Endothelial cell of umbilical vein (primary cell): ENCODE data around the gene IDNK. TPM values are rescaled to one million over a fixed set of nuclear protein-coding genes. Genes with fewer than 3 reads are reported as not detected.
A peak's percentile ranks its signal among the peaks of the same experiment; 100 is the strongest.

Source experiments
- BruUV-seq: library from RNA; stranded (reverse); fragments of 400-500 nt; replicated peaks from 2 replicates; lab custom pipeline; 2021; lab: Mats Ljungman, UMichigan
- CTCF ChIA-PET: fragments of 300-600, 350-600 bp; sonication (Branson Sonifier 250); formaldehyde crosslinking; loops from one replicate; lab custom pipeline; 2021; ENCODE audit warnings: antibody characterized with exemption, inconsistent platforms; lab: Charles Lee
- POLR2A ChIA-PET: fragments of 300-600, 350-600 bp; sonication (Branson Sonifier 250); formaldehyde crosslinking; loops from one replicate; lab custom pipeline; 2021; ENCODE audit warnings: antibody characterized with exemption, inconsistent platforms; lab: Charles Lee
- DNase-seq: peaks from one replicate; pipeline ENCODE4 v3.0.0-alpha.2; 2011; ENCODE audit warnings: low read depth, low spot score
- FAIRE-seq: peaks from 2 replicates; lab custom pipeline; 2011; peaks lifted over from hg19 to GRCh38; lab: Jason Lieb, UNC
- H2AFZ ChIP-seq: 2 replicates; pipeline ENCODE4 v1.6.0; 2012; ENCODE audit warnings: low read depth, low read length, control low read depth, inconsistent platforms
- H3K27ac ChIP-seq: 2 replicates; pipeline ENCODE4 v1.5.1; 2011; ENCODE audit warnings: low read depth, mild to moderate bottlenecking, control low read depth, low read length, moderate library complexity; ENCODE audit not compliant: insufficient read depth
- H3K27me3 ChIP-seq, 2 experiments: 2 replicates each; pipeline versions ENCODE4 v1.6.0 to v1.6.1; 2011; ENCODE audit warnings: low read length in 2 of 2, mixed read lengths in 1 of 2; ENCODE audit not compliant: control insufficient read depth in 2 of 2, insufficient read depth in 2 of 2
- H3K36me3 ChIP-seq, 2 experiments: 2 replicates in 1 of 2; 3 replicates in 1 of 2; pipeline ENCODE4 v1.5.1; 2011; ENCODE audit warnings: low read length in 2 of 2, mild to moderate bottlenecking in 1 of 2, moderate library complexity in 1 of 2; ENCODE audit not compliant: control insufficient read depth in 2 of 2, insufficient read depth in 2 of 2; ENCODE audit errors: extremely low read depth in 1 of 2
- H3K4me1 ChIP-seq: 3 replicates; pipeline ENCODE4 v1.5.1; 2011; ENCODE audit warnings: mild to moderate bottlenecking, low read length; ENCODE audit not compliant: control insufficient read depth, insufficient read depth; ENCODE audit errors: extremely low read depth
- H3K4me2 ChIP-seq: 2 replicates; pipeline ENCODE4 v1.6.1; 2011; ENCODE audit warnings: low read length, control low read depth, mixed read lengths; ENCODE audit not compliant: insufficient read depth
- H3K4me3 ChIP-seq, 3 experiments: fragments of 200-600 bp in 1 of 3; sonication (generic), shearing (Covaris generic) in 1 of 3; replicated peaks in 1 of 3; 2 replicates each; pipeline ENCODE4 v1.5.1; 2011 to 2016; ENCODE audit warnings: control low read depth in 3 of 3, low read length in 3 of 3, mild to moderate bottlenecking in 2 of 3, inconsistent platforms in 1 of 3, low read depth in 1 of 3, moderate library complexity in 1 of 3; ENCODE audit not compliant: insufficient read depth in 1 of 3
- H3K79me2 ChIP-seq: 2 replicates; pipeline ENCODE4 v1.6.0; 2012; ENCODE audit warnings: low read length, inconsistent platforms; ENCODE audit not compliant: control insufficient read depth, insufficient read depth
- H3K9ac ChIP-seq: replicated peaks from 2 replicates; pipeline ENCODE3; 2011; ENCODE audit warnings: low read length, control low read depth; ENCODE audit not compliant: insufficient read depth; ENCODE audit errors: extremely low read depth
- H3K9me1 ChIP-seq: replicated peaks from 3 replicates; pipeline ENCODE4 v1.6.0; 2011; ENCODE audit warnings: mild to moderate bottlenecking, low read length; ENCODE audit not compliant: control insufficient read depth, insufficient read depth; ENCODE audit errors: extremely low read depth
- H3K9me3 ChIP-seq: replicated peaks from 2 replicates; pipeline ENCODE4 v1.5.1; 2012; ENCODE audit warnings: low read length, inconsistent platforms; ENCODE audit not compliant: control insufficient read depth, insufficient read depth
- H4K20me1 ChIP-seq: replicated peaks from 2 replicates; pipeline ENCODE3; 2011; ENCODE audit warnings: mild to moderate bottlenecking, low read length; ENCODE audit not compliant: control insufficient read depth, insufficient read depth; ENCODE audit errors: extremely low read depth
- CTCF ChIP-seq, 2 donors: IDR thresholded peaks; 1 replicate in 1 of 2; 2 replicates in 1 of 2; pipeline ENCODE4 v1.5.1; 2011; ENCODE audit warnings: low read length in 2 of 2, mild to moderate bottlenecking in 2 of 2, moderate library complexity in 2 of 2, control low read depth in 1 of 2, inconsistent platforms in 1 of 2, low read depth in 1 of 2; ENCODE audit not compliant: insufficient read depth in 1 of 2; ENCODE audit errors: extremely low read depth in 1 of 2
- EZH2 ChIP-seq: IDR thresholded peaks from 2 replicates; pipeline ENCODE4 v1.6.1; 2012; ENCODE audit warnings: borderline replicate concordance, low read depth, mild to moderate bottlenecking, moderate library complexity, low read length, inconsistent platforms; ENCODE audit not compliant: severe bottlenecking
- FOS ChIP-seq: IDR thresholded peaks from 2 replicates; pipeline ENCODE4 v1.6.1; 2011; ENCODE audit warnings: mild to moderate bottlenecking, low read length, moderate library complexity, borderline replicate concordance; ENCODE audit not compliant: insufficient read depth
- GATA2 ChIP-seq: IDR thresholded peaks from 2 replicates; pipeline ENCODE4 v1.7.0; 2011; ENCODE audit warnings: low read depth, mild to moderate bottlenecking, moderate library complexity, mixed read lengths, low read length; ENCODE audit not compliant: insufficient read length, insufficient read depth
- JUN ChIP-seq: IDR thresholded peaks from 2 replicates; pipeline ENCODE4 v1.6.1; 2011; ENCODE audit warnings: borderline replicate concordance, low read depth; ENCODE audit not compliant: insufficient read length, insufficient read depth
- MAX ChIP-seq: IDR thresholded peaks from 2 replicates; pipeline ENCODE4 v1.6.1; 2011; ENCODE audit not compliant: insufficient read depth, insufficient read length
- MYC ChIP-seq: IDR thresholded peaks from one replicate; pipeline ENCODE4 v1.6.1; 2011; ENCODE audit warnings: mild to moderate bottlenecking, low read depth, low read length
- POLR2A ChIP-seq: IDR thresholded peaks from 2 replicates; pipeline ENCODE4 v1.6.1; 2012; ENCODE audit warnings: low read depth, mild to moderate bottlenecking, control low read depth, low read length
- POLR2AphosphoS5 ChIP-seq: IDR thresholded peaks from 2 replicates; pipeline ENCODE4 v1.6.1; 2012; ENCODE audit warnings: low read depth, mild to moderate bottlenecking, control low read depth, low read length, moderate library complexity; ENCODE audit not compliant: insufficient read depth
- dilution Hi-C: fragments of 300-500 bp; cut with MboI; formaldehyde crosslinking; loops from one replicate; pipeline ENCODE4 v1.15.0; 2019; ENCODE audit warnings: low sequenced_read_pairs; ENCODE audit not compliant: extremely low pct_ligation_motif_present
- intact Hi-C: fragments of 100-400 bp; cut with micrococcal nuclease; formaldehyde crosslinking; loops from one replicate; pipeline ENCODE4 v1.10.0; 2022
- polyA plus RNA-seq, 4 experiments: library from polyadenylated mRNA; depleted of rRNA in 3 of 4; stranded (reverse) in 3 of 4; unstranded in 1 of 4; fragments of >200 nt; gene quantifications; 2 replicates each; pipeline versions ENCODE4 v1.2.1 to v1.2.3, GENCODE V29; 2011 to 2012; ENCODE audit warnings: missing spikeins in 1 of 4
- total RNA-seq: library from RNA; stranded (reverse); gene quantifications from 2 replicates; pipeline ENCODE4 v1.2.3, GENCODE V29; 2021

IDNK gene
- total and polyA plus RNA-seq, 2 donors (not counting 3 experiments of a cell fraction or from before 2014, with no cell fraction given): 2.7 to 4.5 TPM

GRCh38 chr9:83583151-83584014 is 39.6 kb upstream of the IDNK start:
- no peaks in the 10 kb centered on the region for H4K20me1 ChIP-seq
- intact Hi-C loops: loop anchor here (2.0 kb wide), 1 partner anchor 327 kb away; no protein-coding TSS in a partner anchor
- H3K27ac ChIP-seq: no peak overlapping the region
- no peaks in the 10 kb centered on the region for H3K27me3 ChIP-seq
- TF ChIP-seq FOS (no peak), CTCF (IDR thresholded peaks at IDR 0.05; ENCODE audit: extremely low read depth in 1 of 2, insufficient read depth in 1 of 2, low read depth in 1 of 2, low read length in 2 of 2) (peak; percentile 67 to 68)
- H3K79me2 ChIP-seq: no peaks in the 10 kb centered on the region
- no TSS peak for BruUV-seq
- dilution Hi-C loops: no loop called here
- H3K36me3 ChIP-seq: no peaks in the 10 kb centered on the region
- H3K9ac ChIP-seq: no peak overlapping the region
- H3K4me2 ChIP-seq: no peak overlapping the region
- ChIA-PET POLR2A (no interaction called here), CTCF (interaction anchor here (0.7 to 2.1 kb wide), 8 partner anchors 8 to 364 kb away, joined by 3 to 6 read pairs (median 3); no protein-coding TSS in a partner anchor)
- FAIRE-seq (peak; percentile 69), DNase-seq (peak; percentile 60)
- no peak overlapping the region for H3K4me3 ChIP-seq
- H3K4me1 ChIP-seq: no peaks in the 10 kb centered on the region
- no peaks in the 10 kb centered on the region for H3K9me1 ChIP-seq
- H2AFZ ChIP-seq: no peak overlapping the region
- H3K9me3 ChIP-seq: no peaks in the 10 kb centered on the region

GRCh38 chr9:83584995-83585394 is 37.9 kb upstream of the IDNK start:
- Histone ChIP-seq H3K9me3 (no peaks in the 10 kb centered on the region), H3K27me3 (no peaks in the 10 kb centered on the region), H3K4me1 (no peaks in the 10 kb centered on the region), H3K36me3 (no peaks in the 10 kb centered on the region), H4K20me1 (no peaks in the 10 kb centered on the region), H3K4me3 (no peak overlapping the region), H3K79me2 (no peaks in the 10 kb centered on the region), H3K9ac (no peak overlapping the region), H3K9me1 (no peaks in the 10 kb centered on the region), H3K4me2 (no peak overlapping the region), H3K27ac (no peak overlapping the region), H2AFZ (no peak overlapping the region)
- FAIRE-seq (no peak), DNase-seq (no peak)
- ChIA-PET CTCF (interaction anchor here (1.1 kb wide), 1 partner anchor 36 kb away, joined by 4 read pairs; no protein-coding TSS in a partner anchor), POLR2A (no interaction called here)
- BruUV-seq: no TSS peak
- TF ChIP-seq POLR2A: no peak
- TF ChIP-seq POLR2AphosphoS5: no peak
- TF ChIP-seq EZH2: no peak
- no peak for TF ChIP-seq GATA2
- TF ChIP-seq MYC: no peak
- TF ChIP-seq CTCF (IDR thresholded peaks at IDR 0.05; ENCODE audit: extremely low read depth in 1 of 2, insufficient read depth in 1 of 2, low read depth in 1 of 2, low read length in 2 of 2): no peak
- TF ChIP-seq FOS: no peak
- TF ChIP-seq JUN: no peak
- no peak for TF ChIP-seq MAX
- dilution Hi-C loops: no loop called here
- intact Hi-C loops: no loop called here
